ENCODE data around the gene CACTIN.

DNA sequence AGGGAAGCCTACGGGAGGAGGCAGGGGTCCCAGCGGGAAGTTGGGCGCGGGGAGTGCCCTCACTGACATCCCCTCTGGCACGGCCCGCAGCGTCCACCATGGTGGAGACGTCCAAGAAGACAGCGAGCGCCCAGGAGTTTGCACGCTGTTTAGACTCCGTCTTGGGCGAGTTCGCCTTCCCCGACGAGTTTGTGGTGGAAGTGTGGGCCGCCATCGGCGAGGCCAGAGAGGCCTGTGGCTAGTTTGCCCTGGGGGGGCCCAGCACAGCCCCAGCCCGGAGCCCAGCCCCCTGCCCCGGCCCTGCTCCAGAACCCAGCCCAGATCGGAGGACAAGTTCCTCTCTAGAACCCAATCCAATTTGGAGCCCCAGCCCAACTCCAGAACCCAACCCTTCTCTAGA is 36.6 kb downstream of the CACTIN start:
- TF ChIP-seq, protein P1, sequence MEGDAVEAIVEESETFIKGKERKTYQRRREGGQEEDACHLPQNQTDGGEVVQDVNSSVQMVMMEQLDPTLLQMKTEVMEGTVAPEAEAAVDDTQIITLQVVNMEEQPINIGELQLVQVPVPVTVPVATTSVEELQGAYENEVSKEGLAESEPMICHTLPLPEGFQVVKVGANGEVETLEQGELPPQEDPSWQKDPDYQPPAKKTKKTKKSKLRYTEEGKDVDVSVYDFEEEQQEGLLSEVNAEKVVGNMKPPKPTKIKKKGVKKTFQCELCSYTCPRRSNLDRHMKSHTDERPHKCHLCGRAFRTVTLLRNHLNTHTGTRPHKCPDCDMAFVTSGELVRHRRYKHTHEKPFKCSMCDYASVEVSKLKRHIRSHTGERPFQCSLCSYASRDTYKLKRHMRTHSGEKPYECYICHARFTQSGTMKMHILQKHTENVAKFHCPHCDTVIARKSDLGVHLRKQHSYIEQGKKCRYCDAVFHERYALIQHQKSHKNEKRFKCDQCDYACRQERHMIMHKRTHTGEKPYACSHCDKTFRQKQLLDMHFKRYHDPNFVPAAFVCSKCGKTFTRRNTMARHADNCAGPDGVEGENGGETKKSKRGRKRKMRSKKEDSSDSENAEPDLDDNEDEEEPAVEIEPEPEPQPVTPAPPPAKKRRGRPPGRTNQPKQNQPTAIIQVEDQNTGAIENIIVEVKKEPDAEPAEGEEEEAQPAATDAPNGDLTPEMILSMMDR (IDR thresholded peaks at IDR 0.05): no peak
- TF ChIP-seq POLR2AphosphoS5 (IDR thresholded peaks at IDR 0.05) (no peak), POLR2A (IDR thresholded peaks at IDR 0.05) (no peak)
